IPS-NIHi7 (cell line): ENCODE measurements around the gene IFT52.

Experiments used
- DNase-seq: peaks from one replicate; pipeline ENCODE4 v3.0.0; 2012; ENCODE audit warnings: mixed read lengths; ENCODE audit errors: extremely low spot score

The IFT52 gene

GRCh38 chr20:43590392-43591303 lies at the start of gene IFT52:
Gene IFT52 (plus strand): TSS chr20:43590937. CDS start chr20:43594699, 3,762 bp downstream.
- peak; percentile 98 for DNase-seq

GRCh38 chr20:43541214-43541613 lies 49.5 kb upstream of the IFT52 start:
- DNase-seq: no peak

GRCh38 chr20:43542161-43542560 lies 48.6 kb upstream of the IFT52 start:
- no peak for DNase-seq

GRCh38 chr20:43542674-43543073 lies 48.1 kb upstream of the IFT52 start:
- DNase-seq: no peak

- no peak for DNase-seq
Observed at GRCh38 chr20:43543138-43543537, 47.6 kb upstream of the IFT52 start.

GRCh38 chr20:43544501-43544900 lies 46.2 kb upstream of the IFT52 start:
- no peak for DNase-seq

- DNase-seq: no peak
Observed at GRCh38 chr20:43545837-43546578, 44.7 kb upstream of the IFT52 start.

GRCh38 chr20:43548273-43548880 lies 42.4 kb upstream of the IFT52 start:
- DNase-seq: no peak

GRCh38 chr20:43549416-43550065 lies 41.2 kb upstream of the IFT52 start:
- DNase-seq: no peak

GRCh38 chr20:43550456-43550855 lies 40.3 kb upstream of the IFT52 start:
- DNase-seq: no peak

GRCh38 chr20:43554369-43554768 lies 36.4 kb upstream of the IFT52 start:
- no peak for DNase-seq

GRCh38 chr20:43558412-43559146 lies 32.2 kb upstream of the IFT52 start, which contains the start of gene SGK2:
Gene SGK2 (plus strand): TSS chr20:43559027. CDS start chr20:43566496, 7,469 bp downstream.
- DNase-seq: no peak

GRCh38 chr20:43559147-43559987 lies 31.4 kb upstream of the IFT52 start:
- no peak for DNase-seq

- no peak for DNase-seq
Observed at GRCh38 chr20:43560974-43561373, 29.8 kb upstream of the IFT52 start.

GRCh38 chr20:43563429-43563828 lies 27.3 kb upstream of the IFT52 start:
- DNase-seq: no peak

GRCh38 chr20:43563991-43564390 lies 26.7 kb upstream of the IFT52 start:
- DNase-seq: no peak

GRCh38 chr20:43564455-43564854 lies 26.3 kb upstream of the IFT52 start:
- DNase-seq: no peak

- DNase-seq: no peak
Observed at GRCh38 chr20:43564993-43565757, 25.6 kb upstream of the IFT52 start.

- DNase-seq: no peak
Observed at GRCh38 chr20:43565758-43566104, 25.0 kb upstream of the IFT52 start.
